ENCODE data around the gene CABCOCO1.
A peak's percentile ranks its signal among the peaks of the same experiment; 100 is the strongest.

GRCh38 chr10:61732629-61733278 lies 70.0 kb downstream of the CABCOCO1 start:
- TF ChIP-seq EZH2phosphoT487 (IDR thresholded peaks at IDR 0.05; ENCODE audit: borderline replicate concordance, low read depth) (no peak), GABPA (IDR thresholded peaks at IDR 0.05; ENCODE audit: low read depth) (no peak), CTCF (IDR thresholded peaks at IDR 0.05) (no peak), EP300 (IDR thresholded peaks at IDR 0.05; ENCODE audit: borderline replicate concordance in 1 of 2, low read depth in 1 of 2, low read length in 1 of 2) (peak in 1 of 2 experiments; percentile 84; a peak in 2 of 4 replicates), RFX5 (IDR thresholded peaks at IDR 0.05; ENCODE audit: low read length) (no peak), REST (IDR thresholded peaks at IDR 0.05; ENCODE audit: low read depth, low read length) (no peak), TEAD4 (IDR thresholded peaks at IDR 0.05; ENCODE audit: borderline replicate concordance, insufficient read depth) (no peak), PBX3 (IDR thresholded peaks at IDR 0.05) (peak; percentile 42; the same call in 1 of the 2 replicates), YY1 (IDR thresholded peaks at IDR 0.05; ENCODE audit: low read depth) (no peak), RXRA (IDR thresholded peaks at IDR 0.05; ENCODE audit: borderline replicate concordance, low read depth) (no peak)
